Tibial nerve (tissue), 3 donors: ENCODE measurements around the gene PRKCE.

Source experiments
- CTCF ChIP-seq, 5 experiments: fragments of 200-600 bp in 3 of 5; fragments of 450-650 bp in 2 of 5; sonication (generic) in 3 of 5; IDR thresholded peaks; one replicate each; pipeline ENCODE4 v1.5.1; 2016 to 2019; ENCODE audit warnings: antibody characterized with exemption in 5 of 5, mild to moderate bottlenecking in 3 of 5, moderate library complexity in 2 of 5
- POLR2A ChIP-seq, 2 donors: fragments of 450-650 bp; IDR thresholded peaks; one replicate each; pipeline ENCODE4 v1.6.1; 2017; ENCODE audit warnings: antibody characterized with exemption in 2 of 2, mild to moderate bottlenecking in 2 of 2, moderate library complexity in 2 of 2

- TF ChIP-seq POLR2A (IDR thresholded peaks at IDR 0.05) (no peak), CTCF (IDR thresholded peaks at IDR 0.05) (no peak)
These were observed 107.9 kb downstream of the PRKCE start for GRCh38 chr2:45759310-45759851.
